HG02763 (cell line): Measurements from ENCODE around the gene MAP2K1.
"Not testable (repeated sequence)": the region's sequence is repeated elsewhere in the genome, so short reads cannot be mapped to it uniquely, and the experiment has no call there.

Source experiments
- ATAC-seq: cut with Tn5 transposase; IDR thresholded peaks from one replicate; pipeline ENCODE4 v1.9.1; 2021; ENCODE audit warnings: mild to moderate bottlenecking, moderate library complexity; ENCODE audit not compliant: unreplicated experiment

MAP2K1 gene

DNA sequence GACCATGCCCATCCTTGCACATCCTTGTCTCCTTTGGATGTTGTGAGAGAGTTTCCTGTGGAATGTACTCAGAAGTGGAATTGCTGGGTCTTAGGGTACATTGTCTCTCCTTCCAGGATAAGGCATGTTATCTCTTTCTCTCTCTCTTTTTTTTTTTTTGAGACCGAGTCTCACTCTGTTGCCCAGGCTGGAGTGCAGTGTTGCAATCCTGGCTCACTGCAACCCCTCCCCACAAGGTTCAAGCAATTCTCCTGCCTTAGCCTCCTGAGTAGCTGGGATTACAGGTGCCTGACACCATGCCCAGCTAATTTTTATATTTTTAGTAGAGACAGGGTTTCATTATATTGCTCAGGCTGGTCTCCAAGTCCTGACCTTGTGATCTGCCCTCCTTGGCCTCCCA lies 6.3 kb downstream of the MAP2K1 start:
- ATAC-seq = not testable (repeated sequence)

DNA sequence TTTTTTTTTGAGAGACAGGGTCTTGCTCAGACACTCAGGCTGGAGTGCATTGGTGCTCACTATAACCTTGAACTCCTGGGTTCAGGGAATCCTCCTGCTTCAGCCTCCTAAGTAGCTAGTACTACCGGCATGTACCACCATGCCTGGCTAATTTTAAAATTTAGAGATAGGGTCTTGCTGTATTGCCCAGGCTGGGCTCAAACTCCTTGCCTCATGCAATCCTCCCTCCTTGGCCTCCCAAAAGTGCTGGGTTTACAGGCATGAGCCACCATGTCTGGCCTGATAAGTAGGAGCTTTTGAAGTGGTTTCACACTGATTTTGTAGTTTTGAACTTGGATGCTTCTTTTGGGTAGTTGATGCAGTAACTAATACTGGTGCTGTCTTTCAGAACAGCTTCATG lies 7.8 kb downstream of the MAP2K1 start:
- no peak for ATAC-seq

DNA sequence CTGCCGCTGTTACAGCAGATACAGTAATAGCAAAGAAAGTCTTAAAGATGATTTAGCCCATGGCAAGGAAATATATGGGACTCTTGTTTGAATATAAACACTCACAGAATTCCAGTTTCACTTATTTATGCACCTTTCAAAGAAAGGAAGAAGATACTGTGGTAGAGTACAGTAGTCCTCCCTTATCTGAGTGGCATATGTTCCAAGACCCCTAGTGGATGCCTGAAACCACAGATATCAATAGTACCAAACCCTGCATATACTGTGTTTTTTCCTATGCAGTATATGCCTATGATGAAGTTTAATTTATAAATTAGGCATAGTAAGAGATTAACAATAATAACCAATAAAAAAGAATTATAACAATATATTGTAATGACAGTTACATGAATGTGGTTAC lies 8.2 kb downstream of the MAP2K1 start:
- no peak for ATAC-seq

DNA sequence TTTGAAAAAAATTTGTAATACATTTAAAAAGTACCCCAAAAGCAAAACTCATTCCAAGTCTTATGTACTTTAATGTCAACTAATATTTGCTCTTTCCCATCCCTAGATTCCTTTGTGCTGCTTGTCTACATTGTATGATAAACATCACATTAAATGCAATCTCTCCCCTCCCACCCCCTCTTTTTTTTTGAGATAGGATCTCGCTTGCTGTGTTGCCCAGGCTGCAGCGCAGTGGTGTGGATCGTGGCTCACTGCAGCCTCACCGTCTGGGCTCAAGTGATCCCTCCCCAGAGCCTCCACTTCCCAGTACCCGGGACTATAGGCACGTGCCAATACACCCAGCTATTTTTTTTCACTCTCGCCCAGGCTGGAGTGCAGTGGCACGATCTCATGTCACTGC lies 12.6 kb downstream of the MAP2K1 start:
- ATAC-seq = no peak

DNA sequence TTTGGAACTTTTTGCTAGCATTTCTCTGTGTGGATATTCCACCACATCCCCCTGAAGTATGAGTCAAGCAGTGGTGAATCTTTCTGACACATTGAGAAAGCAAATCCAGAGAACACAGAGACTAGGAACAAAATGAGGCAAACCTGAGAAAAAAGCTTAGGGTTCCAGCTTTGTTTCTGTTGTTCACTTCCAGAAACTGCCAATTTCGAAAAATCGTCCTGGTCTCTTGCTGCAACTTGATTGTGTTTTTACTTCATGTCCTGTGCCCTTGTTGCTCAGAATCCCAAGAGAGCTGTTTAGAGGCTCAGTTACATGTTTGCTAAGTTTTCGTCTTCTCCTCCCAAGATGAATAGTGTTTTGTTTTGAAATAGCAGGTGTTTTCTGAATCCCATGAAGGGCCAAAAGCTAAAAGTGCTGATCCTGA lies 13.7 kb downstream of the MAP2K1 start:
- no peak for ATAC-seq

DNA sequence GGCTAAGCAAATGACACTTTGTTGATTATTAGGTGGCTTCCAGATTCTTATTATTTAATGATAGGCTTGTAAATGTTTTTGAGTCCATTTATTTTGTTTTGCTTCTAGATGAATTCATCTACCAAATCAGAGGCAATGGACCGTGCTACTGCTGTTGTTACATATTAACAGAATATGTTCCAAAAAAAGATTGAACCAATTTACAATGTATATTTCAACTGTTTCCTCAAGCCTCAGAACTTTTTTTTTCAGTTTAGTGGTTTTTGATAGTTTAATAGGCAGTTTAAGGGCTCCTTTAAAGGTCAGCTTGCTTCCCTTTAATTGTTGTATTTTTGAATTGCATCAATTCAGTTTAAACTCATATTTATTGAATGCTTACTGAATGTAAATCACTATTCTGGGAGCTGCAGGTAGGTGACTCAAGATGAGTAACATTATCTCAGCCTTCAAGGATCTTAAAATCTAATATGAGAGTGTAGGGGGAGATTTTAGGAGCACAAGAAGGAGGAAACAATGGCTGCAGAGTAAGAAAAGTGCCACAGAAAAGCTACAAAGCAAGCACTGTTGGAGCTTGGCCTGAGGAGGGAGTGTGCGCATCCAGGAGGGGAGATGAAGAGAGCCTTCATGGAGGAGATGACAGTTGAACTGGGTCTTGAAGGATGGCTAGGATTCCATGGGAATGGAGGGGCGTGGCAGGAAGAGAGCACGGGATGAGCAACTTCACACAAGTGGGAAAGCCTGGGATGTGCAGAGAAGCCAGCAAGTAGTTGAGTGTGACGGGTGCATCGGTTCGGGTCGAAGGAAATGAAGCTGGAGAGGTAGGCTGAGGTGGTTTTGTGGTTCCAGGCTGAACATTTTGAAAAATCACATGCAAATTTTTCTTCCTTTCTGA lies 14.7 kb downstream of the MAP2K1 start:
- no peak for ATAC-seq

DNA sequence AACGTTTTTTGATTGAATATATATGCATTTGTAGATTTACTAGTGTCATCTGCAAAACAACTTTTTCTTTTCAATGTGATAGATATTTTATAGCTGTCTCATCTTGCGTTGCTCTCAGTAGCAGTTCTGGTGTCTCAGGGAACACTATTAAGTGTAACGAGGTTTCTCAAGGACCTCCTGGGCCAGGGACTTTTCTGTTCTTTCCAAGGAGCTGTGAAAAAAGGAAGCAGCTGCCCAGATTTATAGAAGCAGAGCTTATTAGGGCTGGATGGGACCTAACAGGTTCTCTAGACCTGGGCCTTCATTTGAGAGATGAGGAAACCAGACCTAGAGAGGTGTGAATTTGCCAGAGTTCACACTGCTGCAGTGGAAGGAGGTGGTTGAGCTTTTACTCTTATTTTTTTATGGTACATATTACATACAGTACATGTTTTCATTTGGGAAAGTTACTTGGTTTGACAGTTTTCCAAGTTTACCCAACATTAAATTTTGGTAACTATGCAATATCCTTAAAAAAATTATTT lies 16.1 kb downstream of the MAP2K1 start:
- ATAC-seq = no peak

DNA sequence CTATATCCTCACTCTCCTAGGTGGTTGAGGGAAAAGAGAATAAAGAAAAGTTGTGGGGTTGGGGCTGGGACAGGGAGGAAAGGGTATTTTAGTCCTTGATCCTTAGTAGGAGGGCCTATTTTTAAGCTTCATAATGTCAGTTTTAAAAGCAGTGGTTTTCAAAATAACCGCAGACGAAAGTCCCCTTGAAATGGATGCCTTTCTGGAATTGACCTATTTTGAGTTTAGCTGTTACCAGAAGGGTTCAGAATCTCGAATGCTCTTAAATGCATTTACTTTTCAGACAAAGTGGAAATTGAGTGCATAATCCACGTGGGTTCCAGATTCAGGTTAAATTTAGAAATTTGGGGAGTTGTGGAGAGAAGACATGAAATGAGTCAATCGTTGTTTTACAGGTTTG lies 16.6 kb downstream of the MAP2K1 start:
- ATAC-seq = no peak

DNA sequence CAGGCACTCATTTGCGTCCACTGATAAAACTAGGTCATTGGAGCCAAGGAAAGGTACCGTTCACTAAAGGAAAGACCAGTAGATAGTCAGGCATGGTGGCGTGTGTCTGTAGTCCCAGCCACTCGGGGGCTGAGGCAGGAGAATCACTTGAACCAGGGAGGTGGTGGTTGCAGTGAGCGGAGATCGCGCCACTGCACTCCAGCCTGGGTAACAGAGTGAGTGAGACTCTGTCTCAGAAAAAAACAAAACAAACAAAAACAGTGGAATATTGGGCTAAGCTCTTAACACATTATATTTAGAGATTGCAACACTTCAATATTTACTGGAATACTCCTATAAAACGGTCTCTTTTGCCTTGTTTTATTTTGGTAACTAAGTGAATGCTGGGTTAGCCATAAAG lies 17.4 kb downstream of the MAP2K1 start:
- no peak for ATAC-seq

DNA sequence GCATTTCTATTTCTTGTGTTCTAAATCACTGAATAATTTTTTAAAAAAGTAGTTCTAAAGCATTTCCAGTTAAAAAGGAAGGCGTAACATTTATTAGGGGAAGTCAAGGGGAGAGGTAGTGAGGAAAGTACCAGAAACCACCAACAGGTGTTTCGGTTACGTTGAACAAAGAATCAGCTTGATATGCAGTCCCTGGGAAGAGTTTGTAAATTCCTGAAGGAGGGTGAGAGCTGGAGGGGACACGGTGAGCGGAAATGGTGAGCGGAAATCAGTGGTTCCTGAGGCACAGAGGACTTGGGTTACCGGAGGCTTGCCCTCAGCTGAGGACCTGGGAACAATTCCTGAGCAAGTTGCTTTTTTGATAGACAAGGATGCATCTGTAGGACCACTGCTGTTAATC lies 17.8 kb downstream of the MAP2K1 start:
- ATAC-seq = no peak

DNA sequence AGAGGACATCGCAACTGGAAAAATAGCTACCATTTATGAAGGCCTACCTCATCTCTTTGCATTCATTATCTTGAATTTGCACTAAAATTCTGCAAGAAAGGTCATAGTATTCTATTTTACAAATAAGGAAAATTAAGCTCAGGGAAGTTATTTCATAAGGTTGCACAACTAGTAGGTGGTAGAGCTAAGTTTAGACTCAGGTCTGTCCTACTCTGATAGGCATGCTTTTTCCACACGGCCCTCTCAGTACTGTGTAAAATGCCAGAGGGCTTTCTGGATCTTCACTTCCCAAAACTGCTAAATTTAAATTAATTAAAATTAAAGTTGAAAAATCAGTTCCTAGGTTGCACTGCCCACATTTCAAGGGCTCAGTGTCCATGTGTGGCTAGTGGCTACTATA lies 18.3 kb downstream of the MAP2K1 start:
- ATAC-seq = no peak

DNA sequence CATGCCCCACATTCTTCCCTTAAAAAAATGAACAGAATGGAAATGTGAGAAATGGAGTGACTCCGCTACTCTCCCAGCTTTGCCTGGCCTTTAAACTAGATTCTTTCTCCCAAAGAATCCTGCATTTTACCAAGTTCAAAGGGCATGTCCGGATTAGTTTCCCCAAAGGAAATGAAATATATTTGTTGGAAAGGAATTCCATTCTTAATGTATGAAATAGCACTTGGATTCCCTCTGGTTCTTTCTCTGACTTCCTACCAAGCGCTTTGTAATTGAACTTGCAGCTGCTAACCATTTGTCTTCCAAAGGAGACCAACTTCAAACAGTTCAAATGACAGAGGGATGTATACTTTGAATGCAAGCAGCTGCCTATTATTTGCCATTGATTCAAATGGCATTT lies 18.9 kb downstream of the MAP2K1 start:
- ATAC-seq = no peak

DNA sequence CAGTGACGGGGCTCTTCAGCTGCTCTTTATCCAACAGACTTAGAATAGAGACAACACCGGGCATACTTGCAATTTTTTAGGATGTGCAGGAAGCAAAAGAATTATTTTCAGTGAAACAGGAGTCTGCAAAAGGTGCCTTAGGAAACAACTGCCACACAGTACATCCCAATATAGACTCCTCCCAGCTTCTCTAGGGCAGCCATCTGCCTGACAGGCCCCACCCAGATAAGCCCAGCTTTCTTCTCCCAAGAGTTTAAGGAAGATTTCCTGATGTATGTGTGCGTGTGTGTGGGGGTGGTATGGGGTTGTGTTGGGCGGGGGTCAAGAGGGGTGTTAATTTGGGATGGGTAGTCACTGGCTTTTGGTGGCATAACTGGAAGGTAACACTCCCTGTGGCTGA lies 21.5 kb downstream of the MAP2K1 start:
- ATAC-seq = no peak

DNA sequence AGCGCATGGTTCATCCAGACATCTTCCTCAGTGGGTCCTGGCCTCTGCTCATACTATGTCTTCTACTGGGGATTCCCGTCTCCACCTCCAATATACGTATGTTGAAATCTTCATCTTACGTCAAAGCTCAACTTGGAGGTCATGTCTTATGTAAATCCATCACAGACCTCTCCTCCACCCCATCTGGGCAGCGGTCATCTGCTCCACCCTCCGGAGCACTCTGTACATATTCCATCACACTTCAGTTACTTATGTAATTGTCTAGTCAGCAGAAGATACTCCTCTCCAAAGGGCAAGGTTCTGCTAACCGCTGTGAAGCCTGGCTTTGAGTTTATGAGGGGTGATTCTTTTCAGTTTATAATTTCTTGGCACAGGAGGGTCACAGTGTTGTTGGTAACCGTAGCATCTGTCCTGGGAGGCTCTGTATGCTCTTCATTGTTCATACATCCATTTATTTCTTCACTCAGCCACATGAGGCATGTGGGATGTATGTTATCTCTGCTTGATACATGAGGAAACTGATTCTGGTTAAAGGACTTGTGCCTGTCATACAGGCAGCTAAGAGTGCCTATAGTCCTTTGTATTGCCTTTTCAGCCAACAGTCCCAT lies 22.1 kb downstream of the MAP2K1 start:
- ATAC-seq = no peak

DNA sequence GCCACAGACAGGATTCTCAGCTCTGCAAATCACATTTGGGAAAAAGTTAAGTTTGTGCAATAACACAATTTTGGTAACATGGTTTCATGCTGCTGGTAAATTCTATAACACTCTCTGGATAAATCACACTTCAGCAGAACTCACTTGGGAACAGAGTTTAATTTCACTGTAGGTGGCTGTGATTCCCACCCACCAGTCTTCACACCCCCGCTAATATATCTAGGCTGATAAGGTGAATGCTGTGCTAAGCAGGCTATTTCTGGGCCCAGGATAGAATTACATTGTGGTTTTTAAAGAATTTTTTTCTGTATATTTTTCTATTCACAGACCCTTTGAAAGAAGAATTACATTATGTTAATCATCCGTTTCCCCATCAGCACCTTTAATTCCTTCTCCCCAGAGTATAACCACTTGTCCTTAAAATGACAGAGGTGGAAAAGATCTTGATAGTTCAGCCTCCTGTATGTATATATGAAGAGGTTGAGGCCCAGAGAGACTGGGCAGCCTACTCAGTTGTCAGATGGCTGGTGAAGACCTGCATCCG lies 22.9 kb downstream of the MAP2K1 start:
- ATAC-seq = no peak

DNA sequence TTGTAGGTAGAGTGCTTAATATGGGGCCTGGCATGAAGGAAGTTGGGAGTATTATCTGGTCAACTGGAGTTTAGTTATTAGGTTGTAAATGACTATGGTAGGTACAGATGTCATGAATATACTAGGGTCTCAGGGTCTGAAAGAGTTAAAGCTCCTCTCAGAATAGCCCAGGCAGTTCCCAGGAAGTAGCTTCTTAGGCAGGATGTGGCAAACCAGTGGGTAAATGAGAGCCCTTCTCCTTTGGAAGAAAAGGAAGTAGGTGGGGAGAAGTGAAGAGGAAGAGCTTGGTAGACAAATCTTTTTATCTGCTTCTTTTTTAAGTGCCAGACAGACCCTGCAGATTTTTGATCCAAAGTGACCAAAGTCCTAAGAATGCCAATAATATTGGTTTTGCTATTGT lies 24.5 kb downstream of the MAP2K1 start:
- ATAC-seq = no peak

DNA sequence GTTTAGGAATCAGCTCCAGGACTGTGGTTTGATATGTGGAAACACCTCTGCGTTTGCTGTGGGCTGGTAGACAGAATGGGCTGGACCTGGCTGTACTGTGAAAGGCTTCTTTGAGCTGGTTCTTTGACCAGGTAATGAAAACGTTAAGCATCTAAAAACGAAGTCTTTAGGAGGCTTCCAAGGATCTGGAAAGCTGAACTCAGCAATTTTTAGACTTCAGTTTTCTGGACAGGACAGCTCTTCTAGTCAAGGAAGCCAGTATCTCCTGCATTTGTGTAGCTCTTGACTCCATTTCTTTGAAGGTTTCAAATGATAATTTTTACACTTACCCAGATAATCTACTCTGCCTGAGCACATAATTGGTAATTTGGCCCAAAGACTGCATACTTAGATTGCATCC lies 25.5 kb downstream of the MAP2K1 start:
- no peak for ATAC-seq

DNA sequence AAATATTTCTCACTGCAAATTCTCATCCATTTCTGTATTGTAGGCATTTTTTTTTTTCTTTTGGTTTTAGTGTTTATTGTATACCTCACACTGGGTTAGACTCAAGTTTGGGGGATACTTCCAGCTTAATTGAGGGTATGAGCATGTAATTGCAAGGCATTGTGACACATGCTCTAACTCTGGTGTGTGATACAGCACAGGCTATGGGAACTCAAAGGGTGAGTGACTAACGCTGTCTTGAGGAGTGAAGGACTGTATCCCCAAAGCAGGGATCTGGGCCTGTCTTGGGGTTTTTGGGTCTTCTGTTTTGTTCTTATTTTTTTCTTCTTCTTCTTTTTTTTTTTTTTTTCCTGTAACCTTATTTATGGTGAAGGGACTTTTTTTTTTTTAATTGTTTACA lies 26.9 kb downstream of the MAP2K1 start:
- ATAC-seq = no peak

DNA sequence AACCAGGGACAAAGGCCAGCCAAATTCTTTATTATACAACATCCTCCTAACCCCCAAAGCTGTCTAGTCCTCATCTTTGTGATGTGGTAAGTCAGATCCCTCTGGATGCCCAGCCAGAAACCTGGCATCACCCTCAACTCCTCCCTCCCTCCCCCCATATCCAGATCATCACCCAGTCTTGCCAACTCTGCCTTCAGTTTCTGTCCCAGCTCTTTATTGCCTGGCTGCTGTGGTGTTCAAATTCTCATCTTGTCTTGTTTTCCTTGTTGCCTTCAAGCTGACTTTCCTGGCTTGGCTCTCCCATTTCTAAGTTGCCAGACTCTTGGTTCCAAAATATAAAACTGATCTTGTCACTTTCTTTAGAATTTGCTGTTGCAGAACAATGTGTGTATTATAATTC lies 28.6 kb downstream of the MAP2K1 start:
- no peak for ATAC-seq

DNA sequence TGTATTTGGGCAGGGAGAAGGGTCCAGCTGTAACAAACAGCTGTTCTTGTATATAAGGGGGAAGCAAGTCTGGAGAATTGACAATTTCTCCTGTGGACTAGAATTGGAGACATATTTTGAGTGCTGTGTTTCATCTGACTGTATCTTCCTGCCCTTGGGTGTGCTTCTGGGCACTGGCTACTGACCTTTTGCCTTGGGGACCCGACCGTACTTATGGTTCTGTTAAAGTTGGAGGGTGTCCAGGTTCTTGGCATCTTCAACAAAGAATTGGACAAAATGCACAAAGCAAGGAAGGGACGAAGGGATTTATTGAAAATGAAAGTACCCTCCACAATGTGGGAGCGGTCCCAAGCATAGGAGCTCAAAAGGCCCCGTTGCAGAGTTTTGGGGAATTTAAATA lies 31.0 kb downstream of the MAP2K1 start:
- no peak for ATAC-seq

DNA sequence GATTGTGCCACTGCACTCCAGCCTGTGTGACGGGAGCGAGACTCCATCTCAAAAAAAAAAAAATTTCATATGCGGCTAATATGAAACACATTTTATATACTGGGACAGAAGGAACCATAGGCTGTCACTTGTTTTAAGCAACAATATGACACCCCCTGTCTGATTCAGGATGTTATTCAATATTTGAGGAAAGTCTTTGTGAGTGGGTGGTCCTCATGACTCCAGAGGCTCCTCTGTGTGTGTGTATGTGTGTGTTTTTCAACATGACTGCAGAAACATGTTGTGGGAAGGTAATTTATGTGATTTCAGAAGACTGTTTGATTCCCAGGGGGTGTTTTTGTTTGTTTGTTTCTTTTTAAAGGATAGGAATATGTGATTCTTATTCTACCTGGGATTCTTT lies 32.8 kb downstream of the MAP2K1 start:
- ATAC-seq = no peak

DNA sequence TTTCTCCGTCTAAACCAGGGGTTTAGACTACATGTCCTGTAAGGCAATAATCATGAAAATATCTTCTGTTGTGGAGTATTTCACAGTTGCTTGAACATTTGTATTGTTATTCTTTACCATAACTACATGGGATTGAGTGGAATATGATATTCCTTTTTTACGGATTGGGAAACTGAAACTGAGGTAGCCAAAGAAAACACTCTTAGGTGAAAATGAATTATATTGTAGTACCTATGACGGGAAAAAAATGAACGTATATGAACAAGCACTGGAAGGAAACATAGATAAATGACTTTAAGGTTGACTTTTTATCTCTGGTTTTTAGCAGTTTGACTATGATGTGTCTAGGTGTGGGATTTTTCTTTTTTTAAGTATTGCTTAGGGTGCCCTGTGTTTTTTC lies 35.6 kb downstream of the MAP2K1 start:
- ATAC-seq = no peak
